G401 (cell line): ENCODE measurements around the gene ALDH1A1. TPM values are rescaled to one million over a fixed set of nuclear protein-coding genes. Genes with fewer than 3 reads are reported as not detected.

ENCODE experiments used
- DNase-seq: peaks from one replicate; pipeline ENCODE4 v3.0.0-alpha.2; 2015; ENCODE audit warnings: low spot score
- in situ Hi-C: cut with HindIII; loops from 2 replicates; pipeline ENCODE4 v1.10.0; 2016; ENCODE audit warnings: low sequenced_read_pairs, mixed read lengths
- total RNA-seq: library from RNA; depleted of rRNA; stranded (reverse); fragments of >200 nt; shearing (Covaris generic); gene quantifications from 2 replicates; pipeline ENCODE4 v1.2.3, GENCODE V29; 2014

ALDH1A1 gene
- total RNA-seq, 1 experiment from 2014 or later: not detected

DNA sequence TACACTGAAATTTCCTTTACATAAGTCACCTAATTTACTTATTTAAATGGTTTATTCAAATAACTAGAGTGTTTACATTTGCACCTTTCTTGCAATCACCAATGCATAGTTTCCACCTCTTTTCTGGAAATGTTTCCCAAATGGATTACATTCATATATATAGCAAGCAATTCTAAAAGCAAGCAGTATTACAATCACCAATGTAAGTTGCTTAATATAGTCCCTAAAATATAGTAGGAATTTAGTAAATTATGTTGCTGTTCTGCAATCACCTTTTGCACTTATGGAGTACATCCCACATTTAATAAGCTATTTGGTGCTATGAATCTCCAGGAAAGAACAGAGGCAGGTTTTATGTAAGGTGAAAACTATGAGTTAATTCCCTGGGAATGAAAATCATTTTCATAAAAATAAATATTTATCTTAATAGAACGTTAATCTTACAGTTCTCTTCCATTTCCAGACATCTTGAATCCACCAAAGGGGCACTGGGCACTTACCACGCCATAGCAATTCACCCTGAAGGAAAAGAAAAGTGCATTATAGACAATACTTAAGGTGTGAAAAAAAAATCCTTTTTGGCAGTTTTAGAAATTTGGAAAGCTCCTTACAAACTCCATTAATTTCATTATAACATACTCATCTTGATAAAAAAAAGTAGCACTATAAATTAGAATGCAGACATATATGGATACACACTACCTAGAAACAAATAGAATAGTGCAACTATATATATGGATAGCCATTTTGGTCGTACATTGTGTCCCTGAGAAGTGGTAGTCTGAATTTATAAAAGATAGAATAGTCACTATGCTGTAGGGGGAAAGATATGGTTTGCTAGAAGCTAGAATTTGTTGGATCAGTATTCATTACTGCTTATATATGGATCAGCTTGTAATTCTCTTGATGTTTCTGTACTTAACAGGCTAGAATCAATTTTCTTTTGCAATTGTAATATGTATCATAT is 47.1 kb downstream of the ALDH1A1 start:
- no peak for DNase-seq
- in situ Hi-C loops: no loop called here

DNA sequence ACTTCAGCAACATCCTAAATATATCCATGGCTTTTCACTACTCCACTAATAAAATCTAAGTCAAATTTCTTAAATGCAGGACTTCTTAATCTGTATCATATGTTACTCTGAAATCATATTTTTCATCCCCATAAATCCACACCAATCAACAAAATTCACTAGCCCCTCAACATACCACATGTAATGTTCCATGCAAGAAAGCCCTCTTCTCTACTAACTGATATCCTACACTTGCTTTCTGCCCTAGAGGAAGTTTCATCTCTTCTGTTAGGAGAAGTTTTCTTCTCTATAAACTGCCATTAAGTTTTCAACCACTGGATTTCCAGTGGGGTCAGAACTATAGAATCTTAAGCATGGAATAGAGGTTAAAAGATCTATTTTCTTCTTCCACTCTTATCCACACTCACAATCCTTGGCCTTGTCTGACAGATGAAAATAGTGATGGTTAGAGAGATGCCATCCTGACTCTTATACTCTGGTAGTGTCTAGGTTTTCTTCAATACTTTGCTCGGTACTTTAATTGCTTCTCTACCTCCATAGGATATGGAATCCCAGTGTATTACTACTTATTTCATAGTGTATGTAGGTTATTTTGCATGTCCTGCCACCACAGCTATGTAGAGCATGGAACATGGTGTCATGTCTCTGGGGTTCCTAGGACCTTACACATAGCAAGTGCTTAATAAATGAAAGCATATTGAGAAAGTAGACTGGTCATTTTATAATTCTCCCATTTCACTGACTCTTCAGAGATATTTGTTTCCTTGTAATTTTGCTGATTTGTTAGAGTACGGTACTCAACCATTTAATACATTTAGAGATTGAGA is 48.4 kb downstream of the ALDH1A1 start:
- in situ Hi-C loops: no loop called here
- no peak for DNase-seq

DNA sequence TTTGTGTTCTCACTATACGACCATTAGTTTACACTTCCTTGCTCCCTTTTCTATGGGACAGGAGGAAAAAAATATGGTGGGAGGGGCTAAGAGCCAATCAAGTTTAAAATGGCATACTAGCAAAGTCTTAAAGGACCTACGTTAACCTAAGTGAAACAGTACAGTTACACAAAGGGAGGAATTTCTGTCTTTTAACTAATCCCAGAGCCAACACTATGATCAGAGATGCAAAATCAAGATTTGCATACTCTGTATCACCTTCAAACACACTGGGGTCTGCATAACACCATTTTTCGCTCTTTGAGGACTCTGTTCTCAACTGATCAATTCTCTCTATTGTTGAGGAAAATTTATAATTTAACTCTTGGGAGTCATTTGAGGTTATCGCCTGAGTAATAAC is 49.8 kb downstream of the ALDH1A1 start:
- no peak for DNase-seq
- in situ Hi-C loops: no loop called here

DNA sequence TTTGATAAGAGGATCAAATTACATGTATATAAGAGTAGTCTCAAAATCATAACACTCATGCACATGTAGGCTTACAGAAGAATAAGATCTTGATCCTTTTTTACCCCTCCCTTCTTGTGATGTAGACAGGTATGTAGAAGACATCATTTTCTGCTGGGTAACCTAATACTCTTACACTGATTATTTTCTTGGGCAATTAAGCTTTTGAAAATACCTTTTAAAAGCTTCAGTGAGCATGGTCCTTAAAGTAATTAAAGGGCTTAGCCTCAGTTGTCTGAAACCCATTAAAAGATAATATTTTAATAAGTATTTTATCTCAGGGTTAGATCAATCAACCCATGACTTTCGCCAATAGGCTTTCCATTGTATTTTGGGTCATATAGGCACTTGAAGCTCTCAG is 50.6 kb downstream of the ALDH1A1 start:
- no peak for DNase-seq
- in situ Hi-C loops: no loop called here

DNA sequence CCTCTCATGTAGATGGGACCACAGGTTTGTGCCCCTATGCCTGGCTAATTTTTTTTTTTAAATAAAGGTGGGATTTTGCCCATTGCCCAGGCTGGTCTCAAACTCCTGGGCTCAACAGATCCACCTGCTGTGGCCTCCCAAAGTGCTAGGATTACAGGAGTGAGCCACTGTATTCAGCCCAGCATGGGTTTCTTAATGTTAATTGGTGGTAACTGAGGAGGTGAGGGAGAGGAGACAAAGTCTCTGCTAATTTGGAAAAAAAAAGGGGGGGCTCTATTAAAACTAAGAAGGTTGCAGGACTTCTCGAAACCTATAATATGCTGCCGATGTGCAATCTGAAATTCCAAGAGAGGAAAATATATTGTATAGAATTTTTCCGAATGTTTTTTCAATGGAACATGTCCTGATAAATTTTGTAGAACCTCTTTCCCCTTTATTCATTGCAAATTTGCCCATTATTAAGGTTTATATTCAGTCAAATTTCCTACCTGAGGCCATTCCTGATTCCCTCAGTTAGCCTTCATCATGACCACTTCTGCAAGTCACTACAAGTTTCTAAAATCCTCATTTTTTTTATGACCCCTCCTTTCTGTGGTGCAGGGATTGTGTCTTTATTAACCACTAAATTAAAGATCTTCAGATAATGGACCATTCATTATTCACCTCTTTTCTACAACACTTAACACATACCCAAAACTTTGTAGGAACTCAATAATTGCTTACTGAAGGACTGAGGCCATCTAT is 52.9 kb downstream of the ALDH1A1 start:
- no peak for DNase-seq
- in situ Hi-C loops: no loop called here

DNA sequence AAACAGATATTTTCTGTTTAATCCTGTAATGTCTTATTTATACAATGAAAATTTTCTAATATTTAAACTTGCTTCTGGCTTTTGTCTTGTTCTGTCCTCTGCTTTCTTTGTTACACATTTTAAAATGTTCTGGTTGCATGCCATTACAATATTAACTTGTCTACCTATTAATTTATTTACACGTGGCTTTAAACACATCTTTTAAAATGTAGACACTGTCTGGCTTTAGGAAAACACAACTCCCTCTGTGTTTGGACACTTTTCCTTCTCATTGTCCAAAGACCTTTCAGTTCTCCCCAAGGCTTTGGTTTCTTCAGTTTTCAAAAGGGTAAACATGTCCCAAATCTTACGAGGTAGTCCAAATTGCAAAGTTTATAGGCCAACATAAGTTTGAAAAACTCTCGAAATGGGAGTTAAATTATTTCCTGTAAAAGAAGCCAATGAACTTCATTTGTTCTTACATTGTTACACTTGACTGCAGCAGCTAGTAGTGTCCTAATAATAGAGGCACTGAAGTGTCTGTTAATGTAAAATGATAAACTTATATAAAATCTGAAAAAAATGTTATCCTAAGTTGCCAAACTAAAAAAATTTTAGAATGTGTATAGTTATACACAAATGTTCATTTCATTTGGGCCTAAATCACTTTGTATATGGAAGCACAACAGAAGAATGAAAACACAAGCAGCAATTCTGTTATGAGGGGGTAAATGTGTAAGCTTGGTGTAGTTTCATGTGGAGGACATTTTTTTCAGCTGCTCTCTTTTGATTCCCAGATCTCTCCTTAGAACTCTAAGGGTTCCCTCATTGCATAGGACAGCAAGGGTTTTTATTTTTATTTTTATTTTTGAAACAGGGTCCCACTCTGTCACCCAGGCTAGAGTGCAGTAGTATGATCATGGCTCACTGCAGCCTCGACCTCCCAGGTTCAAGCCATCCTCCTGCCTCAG is 53.8 kb downstream of the ALDH1A1 start:
- DNase-seq: no peak
- in situ Hi-C loops: no loop called here

DNA sequence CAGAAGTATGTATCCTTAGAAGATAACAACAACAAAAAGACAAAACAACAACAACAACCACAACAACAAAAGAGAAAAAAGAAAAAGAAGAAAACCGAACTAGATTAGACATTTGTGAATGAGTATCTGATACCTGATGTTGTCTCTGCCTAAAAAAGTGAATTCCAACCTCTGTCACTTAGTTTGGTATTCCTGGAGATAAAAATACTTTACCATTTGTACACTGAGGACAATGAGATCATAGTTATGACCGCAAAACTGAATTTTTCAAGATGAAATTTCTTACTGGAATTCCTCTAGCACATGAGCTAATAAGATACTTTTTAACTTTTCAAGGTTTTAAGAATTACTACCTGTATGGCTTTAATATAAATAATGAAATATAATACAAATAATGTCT is 54.5 kb downstream of the ALDH1A1 start:
- no peak for DNase-seq
- in situ Hi-C loops: no loop called here

DNA sequence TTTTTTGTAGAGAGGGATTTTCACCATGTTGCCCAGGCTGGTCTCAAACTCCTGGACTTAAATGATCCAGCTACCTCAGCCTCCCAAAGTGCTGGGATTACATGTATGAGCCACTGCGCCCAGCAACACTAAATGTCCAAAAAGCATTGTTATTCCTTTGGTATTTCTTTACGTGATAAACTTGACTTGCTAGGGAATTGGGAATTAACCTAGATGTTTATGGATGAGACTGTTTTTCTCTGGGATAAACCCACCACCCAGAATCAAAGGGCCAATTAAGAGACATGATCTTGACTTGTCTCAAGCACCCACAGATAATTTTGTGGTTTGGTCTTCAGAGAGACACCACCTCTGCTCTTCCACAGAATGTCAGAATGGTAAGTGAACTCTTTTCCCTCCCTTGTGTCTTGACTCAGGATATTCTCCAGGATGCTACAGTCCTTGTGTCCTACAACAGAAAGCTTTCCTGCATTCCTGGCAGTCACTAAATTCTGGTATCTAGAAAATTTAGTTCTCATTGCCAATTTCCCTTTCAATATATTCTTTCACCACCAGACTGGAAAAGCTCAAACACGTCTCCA is 55.7 kb downstream of the ALDH1A1 start:
- DNase-seq: no peak
- in situ Hi-C loops: no loop called here

DNA sequence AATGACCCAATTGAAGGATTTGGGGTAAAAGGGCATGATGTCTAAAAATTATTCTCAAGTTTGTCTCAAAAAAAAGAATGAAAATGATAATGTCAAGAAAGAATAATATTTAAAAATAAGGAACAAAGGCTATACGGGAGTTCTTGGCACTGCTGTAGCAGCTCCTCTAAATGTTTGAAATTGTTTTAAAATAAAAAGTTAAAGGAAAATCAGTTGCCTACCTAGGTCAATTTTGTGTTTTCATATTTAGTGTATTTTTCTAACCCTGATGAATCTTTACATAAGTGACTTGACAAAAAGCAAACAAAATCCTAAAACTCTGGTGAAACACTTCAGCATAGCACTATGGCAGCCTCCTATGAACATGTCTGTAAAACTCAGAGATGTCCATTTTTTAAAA is 56.4 kb downstream of the ALDH1A1 start:
- in situ Hi-C loops: no loop called here
- DNase-seq: no peak

DNA sequence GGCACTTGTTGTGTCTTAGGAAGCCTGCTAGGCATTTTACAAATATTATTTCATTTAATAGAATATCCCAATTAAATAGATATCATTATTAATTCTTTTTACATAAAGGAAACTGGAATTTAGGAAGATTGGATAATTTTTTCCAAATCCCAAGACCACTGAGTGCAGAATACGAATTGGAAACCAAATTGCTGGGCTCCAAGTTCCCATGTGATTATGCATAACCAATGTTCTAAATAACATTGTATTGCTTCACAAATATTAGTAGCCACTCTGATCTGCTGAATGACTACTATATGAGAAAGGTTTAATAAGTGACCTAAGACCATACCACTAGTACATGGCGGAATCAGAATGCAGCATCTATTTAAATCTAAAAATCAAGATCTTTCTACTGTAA is 57.7 kb downstream of the ALDH1A1 start:
- in situ Hi-C loops: no loop called here
- no peak for DNase-seq

DNA sequence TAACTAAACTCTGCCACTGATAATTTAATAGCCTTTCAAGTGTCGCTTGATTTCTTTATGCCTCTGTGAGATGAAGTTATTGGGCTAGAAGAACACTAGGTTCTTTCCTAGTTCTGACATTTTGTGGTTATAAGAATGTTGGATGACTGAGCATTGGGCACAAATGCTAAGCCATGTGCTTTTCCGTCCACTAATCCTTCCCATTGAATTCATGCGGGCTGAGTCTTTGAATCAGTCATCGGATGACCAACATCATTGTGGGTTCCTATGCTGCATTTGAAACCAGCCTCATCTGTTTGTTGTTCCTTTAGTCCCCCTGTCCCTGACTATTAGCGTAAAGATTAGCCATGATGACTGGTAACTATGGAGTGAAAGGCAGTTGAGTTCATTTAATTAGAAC is 58.5 kb downstream of the ALDH1A1 start:
- in situ Hi-C loops: no loop called here
- no peak for DNase-seq

DNA sequence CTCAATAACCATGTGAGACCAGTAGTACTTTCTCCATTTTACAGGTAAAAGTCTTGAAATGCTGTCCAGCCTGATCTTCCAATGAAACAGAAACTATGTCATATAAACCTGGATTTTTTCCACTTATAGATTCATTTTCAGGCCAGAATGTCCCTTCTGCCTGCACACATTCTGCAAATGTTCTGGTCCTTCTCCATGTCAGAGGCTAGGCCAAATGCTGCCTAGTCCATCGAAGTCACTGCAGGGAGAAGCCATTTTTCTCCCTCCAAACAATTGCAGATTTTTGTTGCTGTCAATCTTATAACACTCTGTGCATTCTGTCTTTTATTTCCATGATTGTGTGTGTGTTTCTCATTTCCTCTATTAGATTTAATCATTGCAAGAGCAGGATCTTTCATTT is 59.4 kb downstream of the ALDH1A1 start:
- DNase-seq: no peak
- in situ Hi-C loops: no loop called here

DNA sequence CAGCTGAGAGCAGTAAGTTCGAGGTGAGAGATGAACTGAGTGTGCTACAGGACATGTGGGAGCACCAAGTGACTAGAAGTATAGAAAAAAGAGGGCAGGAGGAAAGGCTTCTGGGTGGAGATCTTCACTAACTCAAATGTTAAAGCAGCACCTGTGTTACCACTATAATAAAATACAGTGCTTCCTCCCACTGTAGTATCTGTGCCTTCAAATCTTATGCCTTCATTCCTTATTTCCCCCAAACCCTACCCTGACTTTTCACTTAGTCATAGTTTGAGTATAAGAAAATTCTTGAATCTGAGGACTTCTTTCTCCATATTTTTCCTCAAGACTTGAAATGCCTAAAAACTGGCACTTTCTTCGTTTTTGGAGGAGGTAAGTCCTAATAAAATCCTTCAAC is 61.8 kb downstream of the ALDH1A1 start:
- in situ Hi-C loops: no loop called here
- no peak for DNase-seq

DNA sequence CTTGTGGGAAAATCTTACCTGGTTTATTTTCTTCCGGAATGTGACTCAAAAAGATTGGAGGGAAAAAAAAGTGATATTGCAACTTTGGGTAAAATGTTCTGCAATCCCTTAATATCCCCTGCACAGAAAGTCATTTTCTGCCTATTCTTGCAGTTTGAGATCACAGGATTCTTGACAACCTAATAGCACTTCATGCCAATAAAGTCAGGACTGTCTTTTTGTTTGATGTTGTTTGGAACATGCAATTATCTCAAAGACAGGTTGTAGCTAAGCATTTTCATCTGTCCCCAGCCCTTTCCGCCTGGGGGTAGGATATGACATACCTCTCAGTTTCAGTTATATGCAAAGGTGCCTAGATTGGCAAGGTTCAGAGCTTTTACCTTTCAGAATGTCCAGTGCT is 63.9 kb downstream of the ALDH1A1 start:
- in situ Hi-C loops: no loop called here
- DNase-seq: no peak

DNA sequence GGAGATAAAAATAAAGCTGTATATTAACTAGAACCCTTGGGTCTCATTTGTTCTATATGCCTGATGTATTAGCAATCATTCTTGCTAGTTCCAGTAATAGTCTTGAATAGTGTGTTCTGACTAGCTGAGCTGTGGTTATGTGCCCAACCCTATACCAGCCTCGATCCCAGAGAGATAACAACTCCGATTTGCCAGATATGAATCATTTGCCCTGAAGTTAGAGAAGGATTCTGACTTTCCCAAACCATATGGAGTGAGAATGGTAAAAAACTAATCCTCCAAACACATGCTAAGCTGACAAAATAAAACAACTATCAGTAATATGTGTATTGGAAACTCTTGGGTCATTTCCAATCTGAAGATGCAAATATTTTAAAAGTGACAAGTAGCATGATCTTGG is 64.8 kb downstream of the ALDH1A1 start:
- in situ Hi-C loops: no loop called here
- no peak for DNase-seq

DNA sequence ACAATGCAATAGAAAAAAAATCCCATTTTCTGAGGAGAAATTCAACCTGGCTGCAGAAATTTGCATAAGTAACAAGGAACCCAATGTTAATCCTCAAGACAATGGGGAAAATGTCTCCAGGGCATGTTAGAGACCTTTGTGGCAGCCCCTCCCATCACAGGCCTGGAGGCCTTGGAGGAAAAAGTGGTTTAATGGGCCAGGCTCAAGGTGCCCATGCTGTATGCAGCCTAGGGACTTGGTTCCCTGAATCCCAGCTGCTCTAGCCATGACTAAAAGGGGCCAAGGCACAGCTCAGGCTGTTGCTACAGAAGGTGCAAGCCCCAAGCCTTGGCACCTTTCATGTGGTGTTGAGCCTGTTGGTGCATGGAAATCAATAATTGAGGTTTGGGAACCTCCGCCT is 66.5 kb downstream of the ALDH1A1 start:
- DNase-seq: no peak
- in situ Hi-C loops: no loop called here

DNA sequence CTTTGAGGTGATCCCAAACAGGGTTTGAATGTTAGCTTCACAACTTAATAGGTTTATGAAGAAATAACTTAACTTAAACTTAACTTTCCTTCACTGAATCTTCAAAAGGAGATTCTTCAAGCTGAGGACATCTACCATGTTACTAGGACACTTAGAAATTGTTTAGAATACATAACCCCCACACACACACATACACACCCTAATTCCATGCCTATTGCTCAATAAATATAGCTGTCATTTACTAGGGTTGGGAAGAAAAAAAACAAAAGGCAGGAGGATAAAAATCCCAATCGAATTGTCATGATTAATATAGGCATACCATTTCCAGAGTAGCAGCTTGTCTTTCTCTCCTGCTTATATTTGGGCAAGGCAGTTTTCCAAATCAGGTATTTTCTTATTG is 68.3 kb downstream of the ALDH1A1 start:
- no peak for DNase-seq
- in situ Hi-C loops: no loop called here

DNA sequence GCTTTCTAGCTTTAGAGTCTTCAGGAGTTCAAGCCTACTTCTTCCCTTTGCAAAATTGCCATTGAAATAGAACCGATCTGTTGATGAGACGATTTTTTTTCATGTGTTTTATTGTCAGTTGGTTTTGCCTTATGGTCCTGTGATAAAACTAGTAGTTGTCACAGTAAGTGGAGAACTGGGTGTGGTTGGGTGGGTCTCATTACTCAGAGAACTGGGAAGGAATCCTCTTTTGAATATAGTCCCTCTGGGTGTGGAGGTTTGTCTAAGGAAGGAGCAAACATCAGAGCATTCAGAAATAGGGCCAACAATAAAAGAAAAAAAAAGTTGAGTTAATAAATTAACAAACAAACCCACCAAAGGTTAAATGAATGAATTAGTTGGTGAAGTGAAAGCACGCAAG is 69.0 kb downstream of the ALDH1A1 start:
- in situ Hi-C loops: no loop called here
- DNase-seq: no peak
